Activated CD8-positive, alpha-beta T cell treated with anti-CD3 and anti-CD28 coated beads for 36 hours (primary cell): Measurements from ENCODE around the gene RALGAPB. TPM values are rescaled to one million over a fixed set of nuclear protein-coding genes. Genes with fewer than 3 reads are reported as not detected.

Experiments
- ATAC-seq: fragments of 200-7000 bp; cut with Tn5 transposase; one replicate; pipeline ENCODE4 v1.10.0; 2021; ENCODE audit warnings: mild to moderate bottlenecking, moderate library complexity
- CTCF ChIA-PET: fragments of 350-600 bp; sonication (Branson Sonifier 250); formaldehyde crosslinking; loops from one replicate; lab custom pipeline; 2021; ENCODE audit warnings: antibody characterized with exemption; lab: Charles Lee
- POLR2A ChIA-PET: fragments of 350-600 bp; sonication (Branson Sonifier 250); formaldehyde crosslinking; loops from one replicate; lab custom pipeline; 2021; ENCODE audit warnings: antibody characterized with exemption; lab: Charles Lee
- DNase-seq: peaks from one replicate; pipeline ENCODE4 v3.0.0-alpha.2; 2020
- H3K27ac Mint-ChIP-seq: one replicate; pipeline ENCODE4 v1.8.0; 2021; ENCODE audit warnings: mild to moderate bottlenecking, mixed read lengths
- H3K27me3 Mint-ChIP-seq: one replicate; pipeline ENCODE4 v1.8.0; 2021; ENCODE audit warnings: mixed read lengths
- H3K36me3 Mint-ChIP-seq: one replicate; pipeline ENCODE4 v1.8.0; 2021; ENCODE audit warnings: low read depth, mixed read lengths
- H3K4me1 Mint-ChIP-seq: one replicate; pipeline ENCODE4 v1.8.0; 2021; ENCODE audit warnings: low read depth, mixed read lengths
- H3K4me3 Mint-ChIP-seq: one replicate; pipeline ENCODE4 v1.8.0; 2021; ENCODE audit warnings: mild to moderate bottlenecking, moderate library complexity, mixed read lengths
- H3K9me3 Mint-ChIP-seq: one replicate; pipeline ENCODE4 v1.8.0; 2021; ENCODE audit warnings: mixed read lengths
- CTCF ChIP-seq: fragments of 200-600 bp; IDR thresholded peaks from one replicate; pipeline ENCODE4 v1.8.0; 2022; ENCODE audit warnings: antibody characterized with exemption, mild to moderate bottlenecking
- intact Hi-C: fragments of 100-400 bp; cut with micrococcal nuclease; formaldehyde crosslinking; loops from one replicate; pipeline ENCODE4 v1.10.0; 2022
- total RNA-seq, 2 experiments: library from RNA; stranded (reverse); gene quantifications; one replicate each; pipeline ENCODE4 v1.2.3, GENCODE V29; 2021

Gene RALGAPB
- total RNA-seq, 2 experiments from 2014 or later: 19.8 to 21.3 TPM

DNA sequence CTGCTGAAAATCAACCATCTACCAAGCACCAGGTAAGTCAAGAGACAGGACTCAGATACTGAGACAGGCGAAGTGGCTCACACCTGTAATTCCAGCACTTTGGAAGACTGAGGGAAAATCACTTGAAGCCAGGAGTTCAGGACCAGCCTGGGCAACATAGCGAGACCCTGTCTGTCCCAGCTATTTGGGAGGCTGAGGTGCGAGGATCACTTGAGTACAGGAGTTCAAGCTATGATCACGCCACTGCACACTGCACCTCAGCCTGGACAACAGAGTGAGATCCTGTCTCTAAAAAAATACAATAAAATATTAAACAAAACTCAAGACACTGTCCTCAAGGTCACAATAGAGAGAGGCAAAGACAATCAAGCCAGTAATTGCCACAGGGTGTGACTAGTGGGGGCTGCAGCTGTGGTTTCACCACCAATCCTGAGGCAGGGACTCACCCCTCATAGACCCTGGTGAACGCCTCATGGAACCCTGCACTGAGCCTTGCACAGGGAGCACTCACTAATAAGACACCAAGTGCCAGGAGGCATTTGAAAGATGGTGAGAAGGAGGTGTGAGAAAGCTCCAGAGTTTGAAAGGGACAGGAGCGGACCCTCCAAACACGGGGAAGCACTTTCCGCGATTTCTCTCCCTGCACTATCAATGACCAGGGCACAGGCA lies 39.2 kb upstream of the RALGAPB start:
- CTCF ChIA-PET: interaction anchor here (2.1 to 4.5 kb wide), 4 partner anchors 8 to 40 kb away, joined by 10 to 101 read pairs (median 18); partner anchors contain the start of gene RALGAPB
- peaks cover 61% of the 10 kb centered on the region for H3K36me3 Mint-ChIP-seq
- H3K4me3 Mint-ChIP-seq: peak overlapping the region; percentile 96
- no peak for TF ChIP-seq CTCF
- intact Hi-C loops: no loop called here
- ATAC-seq (no peak), DNase-seq (no peak)
- peak overlapping the region; percentile 98 for H3K27ac Mint-ChIP-seq
- POLR2A ChIA-PET: interaction anchor here (0.7 to 12.3 kb wide), 9 partner anchors 8 to 194 kb away, joined by 3 to 279 read pairs (median 13); partner anchors contain the start of gene RALGAPB
- no peaks in the 10 kb centered on the region for H3K9me3 Mint-ChIP-seq
- H3K4me1 Mint-ChIP-seq: peaks cover 44% of the 10 kb centered on the region
- H3K27me3 Mint-ChIP-seq: no peaks in the 10 kb centered on the region

GRCh38 chr20:38434301-38434741 lies 38.3 kb upstream of the RALGAPB start:
- DNase-seq (peak; percentile 30), ATAC-seq (peak; percentile 15)
- peaks cover 3% of the 10 kb centered on the region for H3K27me3 Mint-ChIP-seq
- H3K9me3 Mint-ChIP-seq: no peaks in the 10 kb centered on the region
- intact Hi-C loops: loop anchor here (2.0 kb wide), 1 partner anchor 38 kb away; the partner anchor contains the start of gene RALGAPB
- H3K36me3 Mint-ChIP-seq: peaks cover 53% of the 10 kb centered on the region
- peak overlapping the region; percentile 98 for H3K27ac Mint-ChIP-seq
- peaks cover 35% of the 10 kb centered on the region for H3K4me1 Mint-ChIP-seq
- ChIA-PET POLR2A (interaction anchor here (0.7 to 12.3 kb wide), 10 partner anchors 12 to 193 kb away, joined by 3 to 279 read pairs (median 8); partner anchors contain the start of gene RALGAPB), CTCF (interaction anchor here (1.4 to 4.5 kb wide), 5 partner anchors 9 to 39 kb away, joined by 10 to 101 read pairs (median 15); partner anchors contain the start of gene RALGAPB)
- H3K4me3 Mint-ChIP-seq: peak overlapping the region; percentile 96
- no peak for TF ChIP-seq CTCF

DNA sequence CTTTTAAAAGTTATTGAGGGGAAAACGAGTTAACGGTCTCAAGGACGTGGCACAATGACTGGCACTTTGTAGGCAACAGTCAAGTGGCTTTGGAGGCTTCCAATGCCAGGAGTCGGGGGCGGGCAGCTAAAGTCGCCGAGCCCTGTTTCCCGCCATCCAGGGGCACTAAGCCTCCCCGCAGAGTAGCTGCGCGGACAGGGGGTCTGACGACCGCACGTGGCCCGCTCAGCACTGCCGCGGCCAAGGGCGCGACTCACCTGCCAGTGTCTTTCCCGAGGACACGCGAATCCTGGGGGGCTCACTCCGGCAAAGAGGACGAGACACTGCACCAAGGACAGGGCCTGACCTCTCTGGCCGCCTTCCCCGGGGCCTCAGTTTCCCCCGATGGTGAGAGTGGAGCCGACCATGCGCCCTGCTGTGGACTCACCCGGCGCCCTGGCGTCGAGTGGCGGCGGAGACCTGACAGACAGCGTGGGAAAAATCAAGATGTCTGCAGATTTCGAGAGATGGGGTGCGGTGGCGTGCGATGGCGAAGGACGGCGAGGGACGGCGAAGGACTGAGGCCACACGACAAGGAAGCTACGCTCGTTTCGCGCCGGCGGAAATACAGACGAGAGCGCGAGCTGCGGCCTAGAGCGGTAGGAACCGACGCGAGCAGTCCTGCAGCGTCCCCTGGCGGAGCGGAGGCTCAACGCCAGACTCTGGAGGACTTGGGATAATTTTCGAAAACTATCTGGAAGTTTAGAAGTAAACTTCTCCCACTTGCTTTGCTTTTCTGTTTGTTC lies 37.7 kb upstream of the RALGAPB start, which contains the start of gene SNHG17:
TSS of gene SNHG17 (minus strand) at position 559 of the 785 bp plus-strand sequence.
- CTCF ChIA-PET: interaction anchor here (1.2 to 4.5 kb wide), 7 partner anchors 10 to 398 kb away, joined by 3 to 101 read pairs (median 10); partner anchors contain the start of gene RALGAPB
- intact Hi-C loops: loop anchor here (2.0 kb wide), 1 partner anchor 38 kb away; the partner anchor contains the start of gene RALGAPB
- peak; percentile 89 for ATAC-seq
- Mint-ChIP-seq H3K9me3 (no peaks in the 10 kb centered on the region), H3K27me3 (peaks cover 3% of the 10 kb centered on the region), H3K4me1 (peaks cover 30% of the 10 kb centered on the region), H3K36me3 (peaks cover 48% of the 10 kb centered on the region), H3K27ac (peak within 1 kb of the TSS; percentile 98), H3K4me3 (peak within 1 kb of the TSS; percentile 96)
- POLR2A ChIA-PET: interaction anchor here (0.6 to 12.3 kb wide), 19 partner anchors 12 to 1256 kb away, joined by 3 to 279 read pairs (median 3); partner anchors contain the start of genes MROH8, RALGAPB and RPN2
- DNase-seq: peak; percentile 93
- TF ChIP-seq CTCF: peak; percentile 99

GRCh38 chr20:38435555-38435939 lies 37.1 kb upstream of the RALGAPB start:
- peak overlapping the region; percentile 96 for H3K4me3 Mint-ChIP-seq
- TF ChIP-seq CTCF: peak; percentile 48
- ATAC-seq (no peak), DNase-seq (no peak)
- peaks cover 3% of the 10 kb centered on the region for H3K27me3 Mint-ChIP-seq
- peaks cover 47% of the 10 kb centered on the region for H3K36me3 Mint-ChIP-seq
- ChIA-PET CTCF (interaction anchor here (1.2 to 4.5 kb wide), 7 partner anchors 11 to 398 kb away, joined by 3 to 101 read pairs (median 10); partner anchors contain the start of gene RALGAPB), POLR2A (interaction anchor here (0.6 to 12.3 kb wide), 19 partner anchors 11 to 1257 kb away, joined by 3 to 279 read pairs (median 3); partner anchors contain the start of genes MROH8, RALGAPB and RPN2)
- H3K9me3 Mint-ChIP-seq: no peaks in the 10 kb centered on the region
- H3K27ac Mint-ChIP-seq: peak overlapping the region; percentile 98
- peaks cover 29% of the 10 kb centered on the region for H3K4me1 Mint-ChIP-seq
- intact Hi-C loops: loop anchor here (2.0 kb wide), 1 partner anchor 37 kb away; the partner anchor contains the start of gene RALGAPB
